GM03348 (cell line): ENCODE results near the gene DEXI.

Experiments
- DNase-seq: peaks from one replicate; pipeline ENCODE4 v3.0.0; 2012; ENCODE audit warnings: low spot score

The DEXI gene

GRCh38 chr16:10942352-10943063, at the start of gene DEXI:
TSS of gene DEXI (minus strand) at chr16:10942468. CDS start at chr16:10942005, 463 bp downstream.
- DNase-seq: peak; percentile 100

- no peak for DNase-seq
These were observed 48.1 kb upstream of the DEXI start for GRCh38 chr16:10990378-10990777.

- no peak for DNase-seq
These were observed 47.3 kb upstream of the DEXI start for GRCh38 chr16:10989559-10989958.

- no peak for DNase-seq
These were observed 46.6 kb upstream of the DEXI start for GRCh38 chr16:10988879-10989278.

GRCh38 chr16:10988164-10988803, 46.0 kb upstream of the DEXI start:
- no peak for DNase-seq

- DNase-seq: no peak
These were observed 45.3 kb upstream of the DEXI start for GRCh38 chr16:10987361-10988163.

GRCh38 chr16:10984509-10984908, 42.2 kb upstream of the DEXI start:
- DNase-seq: no peak

- DNase-seq: no peak
These were observed 40.9 kb upstream of the DEXI start for GRCh38 chr16:10983159-10983558.

- DNase-seq: no peak
These were observed 40.3 kb upstream of the DEXI start for GRCh38 chr16:10982465-10983150.

GRCh38 chr16:10981697-10982216, 39.5 kb upstream of the DEXI start:
- no peak for DNase-seq

GRCh38 chr16:10980813-10981212, 38.5 kb upstream of the DEXI start:
- DNase-seq: no peak

- peak; percentile 39 for DNase-seq
These were observed 37.7 kb upstream of the DEXI start for GRCh38 chr16:10979717-10980601.

GRCh38 chr16:10978871-10979446, 36.7 kb upstream of the DEXI start:
- DNase-seq: no peak

GRCh38 chr16:10978124-10978523, 35.9 kb upstream of the DEXI start:
- no peak for DNase-seq

GRCh38 chr16:10976634-10977033, 34.4 kb upstream of the DEXI start:
- DNase-seq: no peak

- no peak for DNase-seq
These were observed 30.7 kb upstream of the DEXI start for GRCh38 chr16:10972819-10973464.

GRCh38 chr16:10972108-10972818, 30.0 kb upstream of the DEXI start:
- DNase-seq: no peak

- DNase-seq: peak; percentile 87
These were observed 29.3 kb upstream of the DEXI start for GRCh38 chr16:10971560-10971961.

GRCh38 chr16:10970065-10970464, 27.8 kb upstream of the DEXI start:
- DNase-seq: no peak

- no peak for DNase-seq
These were observed 27.3 kb upstream of the DEXI start for GRCh38 chr16:10969615-10970014.
